GM18499 (cell line): ENCODE data around the gene RYK.
A peak's percentile ranks its signal among the peaks of the same experiment; 100 is the strongest.
"Not testable (repeated sequence)": the region's sequence is repeated elsewhere in the genome, so short reads cannot be mapped to it uniquely, and the experiment has no call there.

ENCODE experiments used
- ATAC-seq: cut with Tn5 transposase; IDR thresholded peaks from one replicate; pipeline ENCODE4 v1.9.1; 2021; ENCODE audit warnings: moderate number of reproducible peaks; ENCODE audit not compliant: insufficient read depth, unreplicated experiment

The RYK gene

GRCh38 chr3:134228035-134228434 is 22.6 kb downstream of the RYK start:
- no peak for ATAC-seq

- ATAC-seq: not testable (repeated sequence)
Measured at GRCh38 chr3:134224796-134225156, 25.9 kb downstream of the RYK start.

GRCh38 chr3:134222835-134223234 is 27.8 kb downstream of the RYK start:
- ATAC-seq: no peak

GRCh38 chr3:134216851-134217250 is 33.8 kb downstream of the RYK start:
- no peak for ATAC-seq

GRCh38 chr3:134216191-134216764 is 34.4 kb downstream of the RYK start:
- ATAC-seq: no peak

- ATAC-seq: no peak
Measured at GRCh38 chr3:134214239-134214638, 36.4 kb downstream of the RYK start.

- ATAC-seq: no peak
Measured at GRCh38 chr3:134212967-134213665, 37.5 kb downstream of the RYK start.

- ATAC-seq: no peak
Measured at GRCh38 chr3:134211797-134212196, 38.9 kb downstream of the RYK start.

- ATAC-seq: no peak
Measured at GRCh38 chr3:134205451-134205850, 45.2 kb downstream of the RYK start.

- no peak for ATAC-seq
Measured at GRCh38 chr3:134201201-134202130, 49.2 kb downstream of the RYK start.

GRCh38 chr3:134199880-134200279 is 50.8 kb downstream of the RYK start:
- not testable (repeated sequence) for ATAC-seq

- no peak for ATAC-seq
Measured at GRCh38 chr3:134199240-134199639, 51.4 kb downstream of the RYK start.

- ATAC-seq: no peak
Measured at GRCh38 chr3:134198414-134198813, 52.2 kb downstream of the RYK start.

GRCh38 chr3:134197681-134198261 is 52.9 kb downstream of the RYK start:
- peak; percentile 57 for ATAC-seq

GRCh38 chr3:134194247-134194646 is 56.4 kb downstream of the RYK start:
- ATAC-seq: no peak

- ATAC-seq: no peak
Measured at GRCh38 chr3:134190250-134190649, 60.4 kb downstream of the RYK start.

GRCh38 chr3:134189849-134190248 is 60.8 kb downstream of the RYK start:
- no peak for ATAC-seq

GRCh38 chr3:134186391-134186790 is 64.3 kb downstream of the RYK start:
- no peak for ATAC-seq

- no peak for ATAC-seq
Measured at GRCh38 chr3:134180761-134181160, 69.9 kb downstream of the RYK start.

GRCh38 chr3:134179508-134179907 is 71.2 kb downstream of the RYK start:
- ATAC-seq: no peak

GRCh38 chr3:134163096-134163495 is 87.6 kb downstream of the RYK start:
- no peak for ATAC-seq
